IMR-90 (cell line): Measurements from ENCODE around the gene LRRC75A. TPM values are rescaled to one million over a fixed set of nuclear protein-coding genes. Genes with fewer than 3 reads are reported as not detected.
"Not testable (repeated sequence)": the region's sequence is repeated elsewhere in the genome, so short reads cannot be mapped to it uniquely, and the experiment has no call there.

Source experiments
- ATAC-seq: fragments of 200-7000 bp; cut with Tn5 transposase; 2 replicates; pipeline ENCODE4 v1.9.1; 2020; ENCODE audit warnings: low read depth, mild to moderate bottlenecking, moderate library complexity
- BruUV-seq: library from RNA; stranded (reverse); fragments of 400-500 nt; replicated peaks from 2 replicates; lab custom pipeline; 2021; lab: Mats Ljungman, UMichigan
- CTCF ChIA-PET: fragments of 300-600 bp; formaldehyde crosslinking; extraction: SDS; loops from one replicate; lab custom pipeline; 2021; ENCODE audit warnings: antibody characterized with exemption; lab: Yijun Ruan, JAX
- POLR2A ChIA-PET: fragments of 300-600 bp; sonication (Branson Sonifier 250); formaldehyde crosslinking; loops from one replicate; lab custom pipeline; 2022; ENCODE audit warnings: antibody characterized with exemption; ENCODE audit not compliant: unreplicated experiment; lab: Charles Lee
- DNase-seq: peaks from one replicate; pipeline ENCODE4 v3.0.0; 2013
- H2AFZ ChIP-seq: replicated peaks from 2 replicates; pipeline ENCODE3; 2013; ENCODE audit warnings: low read length, mild to moderate bottlenecking; ENCODE audit not compliant: poor library complexity
- H2AK5ac ChIP-seq: 2 replicates; pipeline ENCODE4 v1.6.1; 2013; ENCODE audit warnings: low read depth, low read length, inconsistent platforms
- H2AK9ac ChIP-seq: replicated peaks from 2 replicates; pipeline ENCODE3; 2013; ENCODE audit warnings: mild to moderate bottlenecking, low read depth, low read length, moderate library complexity; ENCODE audit not compliant: poor library complexity
- H2BK120ac ChIP-seq: 2 replicates; pipeline ENCODE4 v1.6.1; 2013; ENCODE audit warnings: low read depth, low read length, inconsistent platforms
- H2BK15ac ChIP-seq: 3 replicates; pipeline ENCODE4 v1.6.1; 2013; ENCODE audit warnings: low read depth, low read length, inconsistent platforms
- H2BK20ac ChIP-seq: 2 replicates; pipeline ENCODE4 v1.6.1; 2013; ENCODE audit warnings: low read depth, mild to moderate bottlenecking, inconsistent platforms, low read length, moderate library complexity
- H2BK5ac ChIP-seq: 2 replicates; pipeline ENCODE4 v1.6.1; 2013; ENCODE audit warnings: mild to moderate bottlenecking, low read depth, low read length, inconsistent platforms; ENCODE audit not compliant: poor library complexity, severe bottlenecking
- H3K14ac ChIP-seq: replicated peaks from 2 replicates; pipeline ENCODE4 v1.6.1; 2013; ENCODE audit warnings: low read depth, low read length, inconsistent platforms
- H3K18ac ChIP-seq: 2 replicates; pipeline ENCODE4 v1.6.1; 2013; ENCODE audit warnings: low read depth, low read length, control low read depth
- H3K23ac ChIP-seq: 2 replicates; pipeline ENCODE4 v1.6.1; 2013; ENCODE audit warnings: low read depth, low read length, inconsistent platforms
- H3K27ac ChIP-seq: 2 replicates; pipeline ENCODE4 v1.5.1; 2013; ENCODE audit warnings: mild to moderate bottlenecking, control low read depth, low read length; ENCODE audit not compliant: insufficient read depth
- H3K27me3 ChIP-seq: 2 replicates; pipeline ENCODE4 v1.6.1; 2013; ENCODE audit warnings: low read length; ENCODE audit not compliant: control insufficient read depth, insufficient read depth
- H3K36me3 ChIP-seq: 2 replicates; pipeline ENCODE4 v1.6.1; 2013; ENCODE audit warnings: low read length, mixed read lengths; ENCODE audit not compliant: control insufficient read depth, insufficient read depth
- H3K4ac ChIP-seq: 2 replicates; pipeline ENCODE4 v1.6.1; 2013; ENCODE audit warnings: low read depth, low read length, inconsistent platforms
- H3K4me1 ChIP-seq: 2 replicates; pipeline ENCODE4 v1.6.1; 2013; ENCODE audit warnings: low read length, mixed read lengths; ENCODE audit not compliant: control insufficient read depth, insufficient read depth
- H3K4me2 ChIP-seq: 2 replicates; pipeline ENCODE4 v1.6.1; 2013; ENCODE audit warnings: low read depth, mild to moderate bottlenecking, control low read depth, low read length, moderate library complexity
- H3K4me3 ChIP-seq: 2 replicates; pipeline ENCODE4 v1.5.1; 2013; ENCODE audit warnings: low read depth, mild to moderate bottlenecking, control low read depth, low read length, moderate library complexity; ENCODE audit not compliant: insufficient read depth
- H3K56ac ChIP-seq: 2 replicates; pipeline ENCODE4 v1.6.1; 2013; ENCODE audit warnings: low read length, inconsistent platforms; ENCODE audit not compliant: insufficient read depth; ENCODE audit errors: extremely low read depth
- H3K79me1 ChIP-seq, 2 experiments: 2 replicates each; pipeline ENCODE4 v1.6.1; 2013; ENCODE audit warnings: low read length in 2 of 2, inconsistent platforms in 1 of 2, low read depth in 1 of 2
- H3K9ac ChIP-seq: 2 replicates; pipeline ENCODE4 v1.6.1; 2013; ENCODE audit warnings: low read depth, low read length, control low read depth
- H3K9me1 ChIP-seq: 2 replicates; pipeline ENCODE4 v1.6.1; 2013; ENCODE audit warnings: low read length, inconsistent platforms; ENCODE audit not compliant: insufficient read depth
- H3K9me3 ChIP-seq: 2 replicates; pipeline ENCODE4 v1.6.1; 2013; ENCODE audit warnings: low read length; ENCODE audit not compliant: control insufficient read depth, insufficient read depth
- H4K20me1 ChIP-seq: 2 replicates; pipeline ENCODE4 v1.6.1; 2013; ENCODE audit warnings: low read length, inconsistent platforms; ENCODE audit not compliant: insufficient read depth
- H4K5ac ChIP-seq: 2 replicates; pipeline ENCODE4 v1.6.1; 2013; ENCODE audit warnings: mild to moderate bottlenecking, low read depth, low read length, control low read depth
- H4K8ac ChIP-seq, 2 experiments: 2 replicates each; pipeline ENCODE4 v1.6.1; 2013; ENCODE audit warnings: low read depth in 2 of 2, low read length in 2 of 2, control low read depth in 1 of 2, inconsistent platforms in 1 of 2
- H4K91ac ChIP-seq: 2 replicates; pipeline ENCODE4 v1.6.1; 2013; ENCODE audit warnings: low read depth, low read length, inconsistent platforms; ENCODE audit not compliant: insufficient read depth
- CTCF ChIP-seq: conservative IDR thresholded peaks from 2 replicates; pipeline ENCODE4 v1.5.1; 2012; ENCODE audit warnings: mild to moderate bottlenecking, low read depth, low read length, improper control_type of control experiment
- RAD21 ChIP-seq: IDR thresholded peaks from 2 replicates; pipeline ENCODE4 v1.6.1; 2012; ENCODE audit warnings: low read length, improper control_type of control experiment
- WGBS, 2 experiments: methylation state at CpG; one replicate each; pipeline versions ENCODE4 v1.1.5 to v1.1.7; 2013; ENCODE audit warnings: missing lambda C conversion rate in 2 of 2; ENCODE audit not compliant: insufficient read length in 1 of 2; ENCODE audit errors: extremely low coverage in 2 of 2; 5-methylcytosine and 5-hydroxymethylcytosine counted together
- dilution Hi-C: fragments of 300-500 bp; cut with HindIII; formaldehyde crosslinking; loops from one replicate; pipeline ENCODE4 v1.14.3; 2018; ENCODE audit warnings: low sequenced_read_pairs; ENCODE audit not compliant: unreplicated experiment
- in situ Hi-C: fragments of 300-500 bp; cut with MboI; formaldehyde crosslinking; loops from 3 replicates; pipeline ENCODE4 v1.14.3; 2019; ENCODE audit warnings: low sequenced_read_pairs, inconsistent platforms, mixed read lengths
- intact Hi-C: fragments of 100-400 bp; cut with micrococcal nuclease; formaldehyde crosslinking; loops from 2 replicates; pipeline ENCODE4 v1.10.0; 2022
- polyA plus RNA-seq, 3 experiments: library from polyadenylated mRNA; depleted of rRNA; stranded (reverse); fragments of >200 nt; gene quantifications; 2 replicates each; pipeline ENCODE4 v1.2.3, GENCODE V29; 2012; ENCODE audit warnings: low replicate concordance in 1 of 3
- total RNA-seq: library from RNA; depleted of rRNA; stranded (reverse); fragments of >200 nt; gene quantifications from 2 replicates; pipeline ENCODE4 v1.2.3, GENCODE V29; 2012

LRRC75A gene
- total and polyA plus RNA-seq, 2 of the 4 experiments (the other 2 are of a cell fraction), result 0.72 to 1.0 TPM

- TF ChIP-seq CTCF, result no peak
- TF ChIP-seq RAD21, result no peak
These were observed 50.9 kb downstream of the LRRC75A start (continued) for GRCh38 chr17:16440901-16441629.

- H4K8ac ChIP-seq, result peak overlapping the region; percentile 64 to 92; a peak in 2 of 4 replicates
- peaks cover 29% of the 10 kb centered on the region for H3K9me1 ChIP-seq
- H3K4me1 ChIP-seq, result peaks cover 17% of the 10 kb centered on the region
- BruUV-seq, in situ Hi-C loops, CTCF ChIA-PET, H3K27me3 ChIP-seq, DNase-seq, H2BK15ac ChIP-seq, ATAC-seq, intact Hi-C loops, H3K9me3 ChIP-seq, dilution Hi-C loops, H2AFZ ChIP-seq, H2AK9ac ChIP-seq, H2BK20ac ChIP-seq, H2BK120ac ChIP-seq, H3K18ac ChIP-seq: not testable (repeated sequence)
- H3K56ac ChIP-seq, result peak overlapping the region; percentile 94
- H4K5ac ChIP-seq, result peak overlapping the region; percentile 15; the same call in 1 of the 2 replicates
- peak overlapping the region; percentile 67 for H3K4me3 ChIP-seq
- H3K27ac ChIP-seq, result peak overlapping the region; percentile 72
- peak overlapping the region; percentile 97 for H3K9ac ChIP-seq
- H3K36me3 ChIP-seq, result peaks cover 44% of the 10 kb centered on the region
- peak overlapping the region; percentile 99 for H3K23ac ChIP-seq
- POLR2A ChIA-PET, result interaction anchor here (0.6 kb wide), 1 partner anchor 316 kb away, joined by 3 read pairs; no protein-coding TSS in a partner anchor
- no CpG with 5 or more reads among the region's 5 CpGs for WGBS, 2 experiments
- H3K4ac ChIP-seq, result peak overlapping the region; percentile 97
- H2BK5ac ChIP-seq, result peak overlapping the region; percentile 69
- H3K14ac ChIP-seq, result peak overlapping the region; percentile 99
- H3K79me1 ChIP-seq, result peaks cover 24 to 60% of the 10 kb centered on the region in 2 experiments
- H2AK5ac ChIP-seq, result peak overlapping the region; percentile 92; the same call in 1 of the 2 replicates
- H4K20me1 ChIP-seq, result peaks cover 60% of the 10 kb centered on the region
- peak overlapping the region; percentile 69; the same call in 1 of the 2 replicates for H4K91ac ChIP-seq
- H3K4me2 ChIP-seq, result peak overlapping the region; percentile 98
These were observed 51.6 kb downstream of the LRRC75A start for GRCh38 chr17:16440354-16440753.
